ENCODE data around the gene C1orf35.

DNA sequence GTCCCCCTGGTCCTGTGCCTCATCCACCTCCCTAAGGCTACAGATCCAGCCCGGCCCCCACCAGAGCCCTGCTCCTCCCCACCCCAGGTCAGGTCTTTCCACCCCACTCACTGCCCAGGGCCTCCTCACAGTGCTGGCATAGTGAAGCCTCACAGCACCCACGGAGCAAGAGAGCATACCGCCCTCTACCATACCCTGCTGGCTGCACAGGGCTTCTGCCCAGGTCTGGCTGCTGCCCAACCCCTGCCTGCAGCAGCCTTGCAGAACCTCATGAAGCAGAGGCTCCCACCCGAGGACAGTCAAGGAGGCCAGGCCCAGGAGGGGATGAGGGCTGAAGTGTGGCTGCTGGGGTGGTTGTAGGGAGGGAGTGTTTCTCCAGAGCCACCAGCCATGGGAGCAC lies 40.3 kb downstream of the C1orf35 start:
- TF ChIP-seq, protein P1, sequence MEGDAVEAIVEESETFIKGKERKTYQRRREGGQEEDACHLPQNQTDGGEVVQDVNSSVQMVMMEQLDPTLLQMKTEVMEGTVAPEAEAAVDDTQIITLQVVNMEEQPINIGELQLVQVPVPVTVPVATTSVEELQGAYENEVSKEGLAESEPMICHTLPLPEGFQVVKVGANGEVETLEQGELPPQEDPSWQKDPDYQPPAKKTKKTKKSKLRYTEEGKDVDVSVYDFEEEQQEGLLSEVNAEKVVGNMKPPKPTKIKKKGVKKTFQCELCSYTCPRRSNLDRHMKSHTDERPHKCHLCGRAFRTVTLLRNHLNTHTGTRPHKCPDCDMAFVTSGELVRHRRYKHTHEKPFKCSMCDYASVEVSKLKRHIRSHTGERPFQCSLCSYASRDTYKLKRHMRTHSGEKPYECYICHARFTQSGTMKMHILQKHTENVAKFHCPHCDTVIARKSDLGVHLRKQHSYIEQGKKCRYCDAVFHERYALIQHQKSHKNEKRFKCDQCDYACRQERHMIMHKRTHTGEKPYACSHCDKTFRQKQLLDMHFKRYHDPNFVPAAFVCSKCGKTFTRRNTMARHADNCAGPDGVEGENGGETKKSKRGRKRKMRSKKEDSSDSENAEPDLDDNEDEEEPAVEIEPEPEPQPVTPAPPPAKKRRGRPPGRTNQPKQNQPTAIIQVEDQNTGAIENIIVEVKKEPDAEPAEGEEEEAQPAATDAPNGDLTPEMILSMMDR (conservative IDR thresholded peaks at IDR 0.05): no peak
- no peak for TF ChIP-seq ZFX (IDR thresholded peaks at IDR 0.05)

All from C4-2B (cell line).